GM18517 (cell line): Measurements from ENCODE around the gene VANGL1.

ENCODE experiments used
- ATAC-seq: cut with Tn5 transposase; IDR thresholded peaks from one replicate; pipeline ENCODE4 v1.9.1; 2021; ENCODE audit warnings: mild to moderate bottlenecking, moderate library complexity; ENCODE audit not compliant: unreplicated experiment

VANGL1 gene

DNA sequence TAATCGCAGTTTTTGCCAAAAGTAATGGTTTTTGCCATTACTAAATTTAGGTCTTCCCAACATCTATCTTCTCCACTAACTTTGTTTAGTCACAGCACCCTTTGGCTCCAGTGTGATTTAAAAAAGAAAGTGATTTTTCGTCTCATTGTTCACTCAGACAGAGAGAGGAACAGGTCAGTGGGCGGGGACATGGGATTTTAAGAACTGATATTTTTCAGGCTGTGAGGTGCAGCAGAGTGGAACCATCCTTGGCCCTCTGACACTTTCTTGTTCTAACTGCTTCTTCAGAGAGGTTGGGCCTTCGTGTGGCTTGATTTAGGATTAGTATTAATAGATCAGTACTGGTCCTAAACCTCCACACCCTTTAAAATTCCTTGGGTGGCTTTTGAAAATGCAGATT lies 88.0 kb downstream of the VANGL1 start:
- peak; percentile 95 for ATAC-seq

DNA sequence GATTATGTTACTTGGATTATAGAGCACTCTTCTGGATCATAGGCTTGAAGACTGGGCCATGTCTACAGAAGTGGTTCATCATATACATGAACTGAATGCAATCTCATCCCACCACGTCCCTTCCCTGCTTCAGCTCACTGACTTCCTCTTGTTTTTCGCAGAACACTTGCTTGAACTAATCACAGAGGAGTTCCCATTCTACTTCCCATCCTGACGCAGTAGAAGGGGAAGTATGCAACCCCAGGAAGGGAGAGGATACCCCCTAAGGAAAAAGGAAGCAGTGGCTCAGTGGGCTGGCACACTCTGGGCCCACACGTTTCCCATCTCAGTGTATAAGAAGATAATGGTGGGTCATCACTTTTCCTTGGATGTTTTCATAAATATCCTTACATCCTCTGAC lies 90.5 kb downstream of the VANGL1 start:
- no peak for ATAC-seq

DNA sequence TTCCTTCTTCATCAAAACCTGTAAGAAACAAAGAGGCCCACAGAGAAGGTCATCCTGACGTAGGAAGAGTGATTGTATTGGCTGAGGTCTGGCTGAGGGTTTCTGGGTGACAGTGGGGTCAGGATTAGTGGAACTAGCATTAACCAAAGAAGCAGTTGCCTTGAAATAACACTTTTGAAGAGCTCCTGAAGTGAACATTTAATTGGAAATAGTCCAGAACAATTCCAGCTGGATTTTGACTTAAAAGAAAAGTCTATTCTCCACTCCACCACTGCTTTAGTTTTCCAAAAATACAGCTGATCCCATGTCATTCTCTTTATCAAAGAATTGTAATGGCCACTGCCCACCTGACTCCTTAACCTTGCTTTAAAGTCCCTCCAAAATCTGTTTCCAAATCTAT lies 99.0 kb downstream of the VANGL1 start:
- no peak for ATAC-seq

GRCh38 chr1:115744646-115745275 lies 103.0 kb downstream of the VANGL1 start:
- no peak for ATAC-seq

DNA sequence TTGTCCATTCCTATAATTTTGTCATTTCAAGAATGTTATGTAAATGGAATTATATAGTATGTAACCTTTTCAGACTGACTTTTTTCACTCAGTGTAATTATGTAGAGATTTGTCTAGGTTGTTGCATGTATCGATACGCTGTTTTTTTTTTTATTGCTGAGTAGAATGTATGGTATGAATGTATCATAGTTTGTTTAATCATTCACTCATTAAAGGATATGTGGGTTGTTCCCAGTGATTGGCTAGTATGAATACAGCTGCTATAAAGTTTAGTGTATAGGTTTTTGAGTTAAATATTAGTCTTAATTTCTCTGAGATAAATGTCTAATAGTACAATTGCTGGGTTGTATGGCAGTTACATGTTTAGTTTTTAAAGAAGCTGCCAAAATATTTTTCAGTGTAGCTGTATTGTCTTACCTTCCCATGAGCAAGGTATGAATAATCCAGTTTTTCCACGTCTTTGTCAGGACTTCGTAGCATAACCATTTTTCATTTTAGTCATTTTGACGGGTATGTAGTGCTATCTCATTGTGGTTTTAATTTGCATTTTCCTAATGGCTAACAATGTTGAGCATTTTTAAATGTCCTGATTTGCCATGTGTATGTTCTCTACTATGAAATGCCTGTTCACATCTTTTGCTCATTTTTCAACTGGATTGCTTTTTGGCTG lies 104.4 kb downstream of the VANGL1 start:
- no peak for ATAC-seq
